Suppressor macrophage (primary cell): ENCODE results near the gene ARHGAP15.

Source experiments
- DNase-seq, 4 experiments: peaks; one replicate each; pipeline ENCODE4 v3.0.0-alpha.2; 2020 to 2022

The ARHGAP15 gene

GRCh38 chr2:143226714-143227541 is 97.7 kb downstream of the ARHGAP15 start:
- no peak for DNase-seq

- no peak for DNase-seq
Observed at GRCh38 chr2:143229411-143229810, 100.2 kb downstream of the ARHGAP15 start.

GRCh38 chr2:143229952-143230351 is 100.7 kb downstream of the ARHGAP15 start:
- no peak for DNase-seq

- no peak for DNase-seq
Observed at GRCh38 chr2:143230506-143231253, 101.5 kb downstream of the ARHGAP15 start.

- no peak for DNase-seq
Observed at GRCh38 chr2:143231254-143231645, 102.0 kb downstream of the ARHGAP15 start.

GRCh38 chr2:143237146-143237777 is 108.0 kb downstream of the ARHGAP15 start:
- no peak for DNase-seq

- DNase-seq = no peak
Observed at GRCh38 chr2:143241403-143242088, 112.3 kb downstream of the ARHGAP15 start.

- DNase-seq = no peak
Observed at GRCh38 chr2:143246246-143246645, 117.0 kb downstream of the ARHGAP15 start.

- no peak for DNase-seq
Observed at GRCh38 chr2:143246815-143247744, 117.9 kb downstream of the ARHGAP15 start.

- no peak for DNase-seq
Observed at GRCh38 chr2:143248631-143249030, 119.4 kb downstream of the ARHGAP15 start.

GRCh38 chr2:143251681-143252080 is 122.5 kb downstream of the ARHGAP15 start:
- DNase-seq = peak in 2 of 4 experiments; percentile 18 to 26

GRCh38 chr2:143252138-143252907 is 123.1 kb downstream of the ARHGAP15 start:
- DNase-seq = no peak

GRCh38 chr2:143254110-143254509 is 124.9 kb downstream of the ARHGAP15 start:
- no peak for DNase-seq

- no peak for DNase-seq
Observed at GRCh38 chr2:143255086-143255485, 125.9 kb downstream of the ARHGAP15 start.

GRCh38 chr2:143255899-143256298 is 126.7 kb downstream of the ARHGAP15 start:
- DNase-seq = no peak

- no peak for DNase-seq
Observed at GRCh38 chr2:143258126-143258892, 129.1 kb downstream of the ARHGAP15 start.

GRCh38 chr2:143259368-143259958 is 130.2 kb downstream of the ARHGAP15 start:
- DNase-seq = peak; percentile 67 to 80 (median 76)

- DNase-seq = peak; percentile 69 to 91 (median 84)
Observed at GRCh38 chr2:143261986-143262385, 132.8 kb downstream of the ARHGAP15 start.

- peak in 2 of 4 experiments; percentile 21 to 31 for DNase-seq
Observed at GRCh38 chr2:143262389-143262788, 133.2 kb downstream of the ARHGAP15 start.
